Vagina (tissue), 2 donors: Measurements from ENCODE around the gene MESP2.

ENCODE experiments used
- POLR2A ChIP-seq, 2 donors: fragments of 450-650 bp; IDR thresholded peaks; one replicate each; pipeline ENCODE4 v1.6.1; 2017; ENCODE audit warnings: antibody characterized with exemption in 2 of 2, mild to moderate bottlenecking in 2 of 2, moderate library complexity in 2 of 2
- TF ChIP-seq, protein P1 (sequence below), 3 experiments: fragments of 450-650 bp in 2 of 3; fragments of 200-600 bp in 1 of 3; sonication (generic) in 1 of 3; IDR thresholded peaks; one replicate each; pipeline ENCODE4 v1.5.1; 2017 to 2019; ENCODE audit warnings: antibody characterized with exemption in 3 of 3, mild to moderate bottlenecking in 2 of 3, moderate library complexity in 2 of 3

DNA sequence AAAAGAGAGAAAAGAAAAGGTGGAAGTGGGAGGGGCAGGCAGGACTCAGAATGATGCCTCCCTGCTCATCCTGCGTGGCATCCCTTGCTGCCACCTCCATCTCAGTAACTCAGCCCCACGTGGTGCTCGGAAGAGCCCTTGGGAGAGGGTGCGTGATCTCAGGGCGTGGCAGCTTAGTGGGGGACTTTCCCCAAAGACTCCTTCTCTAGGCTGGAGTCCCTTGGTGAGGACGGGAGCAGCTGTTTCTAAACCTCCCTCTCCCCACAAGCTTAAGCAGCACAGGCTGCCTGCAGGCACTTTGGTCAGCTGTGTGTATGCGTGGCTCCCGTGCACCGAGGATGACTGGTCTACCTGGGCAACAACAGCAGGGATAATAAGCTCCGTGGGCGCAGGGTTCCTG, 45.9 kb downstream of the MESP2 start:
- TF ChIP-seq, protein P1, sequence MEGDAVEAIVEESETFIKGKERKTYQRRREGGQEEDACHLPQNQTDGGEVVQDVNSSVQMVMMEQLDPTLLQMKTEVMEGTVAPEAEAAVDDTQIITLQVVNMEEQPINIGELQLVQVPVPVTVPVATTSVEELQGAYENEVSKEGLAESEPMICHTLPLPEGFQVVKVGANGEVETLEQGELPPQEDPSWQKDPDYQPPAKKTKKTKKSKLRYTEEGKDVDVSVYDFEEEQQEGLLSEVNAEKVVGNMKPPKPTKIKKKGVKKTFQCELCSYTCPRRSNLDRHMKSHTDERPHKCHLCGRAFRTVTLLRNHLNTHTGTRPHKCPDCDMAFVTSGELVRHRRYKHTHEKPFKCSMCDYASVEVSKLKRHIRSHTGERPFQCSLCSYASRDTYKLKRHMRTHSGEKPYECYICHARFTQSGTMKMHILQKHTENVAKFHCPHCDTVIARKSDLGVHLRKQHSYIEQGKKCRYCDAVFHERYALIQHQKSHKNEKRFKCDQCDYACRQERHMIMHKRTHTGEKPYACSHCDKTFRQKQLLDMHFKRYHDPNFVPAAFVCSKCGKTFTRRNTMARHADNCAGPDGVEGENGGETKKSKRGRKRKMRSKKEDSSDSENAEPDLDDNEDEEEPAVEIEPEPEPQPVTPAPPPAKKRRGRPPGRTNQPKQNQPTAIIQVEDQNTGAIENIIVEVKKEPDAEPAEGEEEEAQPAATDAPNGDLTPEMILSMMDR (IDR thresholded peaks at IDR 0.05), result no peak
- no peak for TF ChIP-seq POLR2A (IDR thresholded peaks at IDR 0.05)
